CD4-positive, alpha-beta T cell treated with Interleukin-17A for 4 hours (primary cell): ENCODE data around the gene EMD.
"Not testable (repeated sequence)": the region's sequence is repeated elsewhere in the genome, so short reads cannot be mapped to it uniquely, and the experiment has no call there.

Experiments
- DNase-seq: peaks from one replicate; pipeline ENCODE4 v3.0.0-alpha.2; 2020; ENCODE audit warnings: mixed read lengths

EMD gene

DNA sequence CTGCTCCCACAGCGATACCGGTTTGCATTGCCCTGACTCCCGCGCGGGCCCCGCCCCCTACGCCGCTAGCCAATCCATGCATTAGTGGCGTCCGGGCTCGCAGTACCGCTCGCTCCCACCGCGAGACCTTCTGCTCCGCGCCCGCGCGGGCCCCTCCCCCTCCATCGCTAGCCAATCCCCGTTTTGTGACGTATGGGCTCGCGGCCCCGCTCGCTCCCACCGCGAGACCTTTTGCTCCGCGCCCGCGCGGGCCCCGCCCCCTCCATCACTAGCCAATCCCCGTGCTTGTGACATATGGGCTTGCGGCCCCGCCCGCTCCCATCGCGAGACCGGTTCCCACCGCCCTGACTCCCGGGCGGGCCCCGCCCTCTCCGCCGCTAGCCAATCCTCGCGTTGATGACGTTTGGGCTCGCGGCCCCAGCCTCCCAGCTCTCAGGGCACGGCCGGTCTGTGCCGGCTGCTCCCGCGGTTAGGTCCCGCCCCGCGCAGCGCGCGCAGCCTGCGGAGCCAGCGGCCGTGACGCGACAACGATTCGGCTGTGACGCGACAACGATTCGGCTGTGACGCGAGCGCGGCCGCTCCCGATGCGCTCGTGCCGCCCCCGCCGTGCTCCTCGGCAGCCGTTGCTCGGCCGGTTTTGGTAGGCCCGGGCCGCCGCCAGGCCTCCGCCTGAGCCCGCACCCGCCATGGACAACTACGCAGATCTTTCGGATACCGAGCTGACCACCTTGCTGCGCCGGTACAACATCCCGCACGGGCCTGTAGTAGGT, at the start of gene EMD:
EMD (plus strand) TSS at position 497 of the 770 bp plus-strand sequence; CDS start at position 687, 190 bp downstream.
- peak; percentile 97 for DNase-seq

DNA sequence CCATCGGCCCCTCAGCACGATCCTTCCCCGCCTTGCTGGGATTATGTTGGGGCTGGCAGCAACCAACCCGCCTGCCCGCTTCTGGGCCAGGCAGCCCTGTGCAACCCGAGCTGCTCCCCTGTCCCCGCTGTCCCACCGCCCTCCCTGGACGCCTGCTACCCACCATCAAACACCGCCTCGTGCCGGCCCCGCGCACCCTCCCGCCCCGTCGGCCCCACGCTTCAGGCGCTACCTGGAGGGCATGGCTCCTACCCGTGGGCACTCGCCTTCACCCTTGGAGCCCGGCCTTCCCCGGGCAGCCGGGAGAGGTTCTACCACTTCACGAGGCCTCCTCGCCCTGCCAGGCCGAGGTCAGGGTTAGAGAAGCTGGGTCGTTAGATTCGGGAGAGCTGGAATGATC, 46.5 kb upstream of the EMD start:
- no peak for DNase-seq

- DNase-seq = no peak
Measured at GRCh38 chrX:154333116-154333515, 46.0 kb upstream of the EMD start.

GRCh38 chrX:154333837-154334271, 45.2 kb upstream of the EMD start:
- no peak for DNase-seq

GRCh38 chrX:154334496-154334895, 44.6 kb upstream of the EMD start:
- no peak for DNase-seq

DNA sequence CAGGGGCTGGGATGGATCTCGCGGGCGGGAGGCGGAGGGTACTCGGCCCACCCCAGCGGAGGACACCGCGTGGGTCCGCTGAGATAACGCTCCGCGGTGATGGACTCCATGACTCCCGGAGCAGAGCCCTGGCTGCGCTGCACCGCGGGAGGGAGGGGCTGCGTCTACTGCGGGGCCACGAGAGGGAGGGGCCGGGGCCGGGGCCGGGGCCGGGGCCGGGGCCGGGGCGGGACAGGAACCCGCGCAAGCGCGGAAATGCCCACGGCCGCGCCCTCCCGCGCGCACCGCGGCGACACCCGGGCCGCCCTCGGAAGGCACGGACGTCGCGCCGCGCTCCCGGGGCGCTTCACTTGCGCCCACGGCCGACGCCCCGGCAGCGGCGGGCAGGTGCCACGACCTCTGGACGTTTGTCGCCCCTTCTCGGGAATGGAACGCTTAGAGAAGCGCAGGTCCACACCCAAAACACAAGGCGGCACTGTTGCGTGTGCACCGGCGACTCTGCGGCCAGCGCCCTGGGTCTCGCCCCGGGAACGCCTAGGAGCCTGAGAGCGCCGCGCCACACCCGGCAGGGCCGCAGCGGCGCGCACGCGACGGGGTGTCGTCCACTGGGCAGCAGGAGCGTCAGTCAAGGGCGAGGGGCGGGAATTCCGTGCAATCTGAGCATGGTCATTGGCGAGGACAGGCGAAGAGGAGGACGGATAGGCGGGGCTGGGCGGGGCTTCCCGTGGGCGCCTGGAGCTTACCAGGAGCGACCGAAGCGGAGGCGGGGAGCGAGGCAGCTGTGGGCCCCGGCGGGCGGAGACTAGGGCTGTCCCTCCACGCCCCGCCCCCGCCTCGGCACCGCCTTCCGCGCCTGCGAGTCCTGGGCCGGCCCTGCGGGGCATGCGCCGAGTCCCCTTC, 37.4 kb upstream of the EMD start:
- DNase-seq = not testable (repeated sequence)

DNA sequence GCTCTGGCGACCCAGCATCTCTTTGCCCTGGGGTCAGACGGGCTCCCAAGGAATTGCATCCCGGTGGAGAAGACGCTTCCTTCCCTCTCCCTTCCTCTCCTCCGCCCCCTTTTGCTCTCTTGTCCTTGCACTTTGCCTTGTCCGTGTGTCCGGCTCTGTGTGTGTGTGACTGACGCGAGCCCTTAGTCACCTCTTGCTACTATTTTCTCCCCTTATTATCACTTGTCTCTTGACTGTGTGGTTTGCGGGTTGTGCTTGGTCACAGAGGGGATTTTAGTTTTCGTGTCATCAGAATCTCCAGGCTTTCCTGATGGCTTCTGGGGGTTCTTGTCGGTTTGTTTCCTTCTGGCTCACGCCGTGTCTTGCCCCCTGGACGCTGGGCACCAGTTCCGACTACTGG, 36.0 kb upstream of the EMD start:
- DNase-seq = not testable (repeated sequence)

DNA sequence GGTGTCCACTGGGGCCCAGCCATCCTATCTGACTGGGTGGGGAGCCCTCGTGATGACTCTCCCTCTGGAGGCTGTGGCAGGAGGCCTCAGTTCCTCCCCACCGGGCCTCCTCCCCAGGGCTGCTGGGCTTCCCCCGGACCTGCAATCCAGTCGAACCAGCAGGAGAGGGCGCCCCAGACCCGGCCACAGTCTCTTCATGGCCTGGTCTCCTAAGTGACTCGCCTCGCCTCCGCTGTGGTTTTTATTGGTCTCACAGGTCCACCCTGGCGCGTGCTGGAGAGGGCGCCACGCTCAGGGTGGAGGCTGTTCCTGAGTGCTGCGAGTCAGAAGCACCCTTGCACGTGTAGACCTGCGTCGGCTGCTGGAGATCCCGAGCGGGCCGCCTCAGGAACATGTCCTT, 35.5 kb upstream of the EMD start:
- DNase-seq = not testable (repeated sequence)

DNA sequence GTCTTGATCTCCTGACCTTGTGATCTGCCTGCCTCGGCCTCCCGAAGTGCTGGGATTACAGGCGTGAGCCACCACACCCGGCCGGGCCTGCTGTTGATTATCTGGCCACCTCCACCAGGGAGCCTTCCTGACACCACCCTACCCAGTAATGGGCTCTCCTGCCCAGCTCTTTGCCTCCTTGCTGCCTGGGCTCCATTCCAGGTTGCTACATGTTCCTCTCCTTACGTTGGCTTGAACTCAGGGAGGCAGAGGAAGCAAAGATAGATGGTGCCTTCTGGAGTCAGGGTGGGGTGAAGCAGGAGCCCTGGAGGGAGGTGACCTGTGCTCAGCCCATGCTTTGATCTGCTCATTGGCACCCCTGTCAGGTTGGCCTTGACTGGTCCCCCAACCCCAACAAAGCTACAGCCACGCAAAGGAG, 31.0 kb upstream of the EMD start:
- DNase-seq = peak; percentile 4

GRCh38 chrX:154348646-154349358, 30.3 kb upstream of the EMD start:
- DNase-seq = peak; percentile 5

- DNase-seq = peak; percentile 10
Measured at GRCh38 chrX:154349359-154349935, 29.6 kb upstream of the EMD start.

- DNase-seq = peak; percentile 6
Measured at GRCh38 chrX:154349979-154350378, 29.1 kb upstream of the EMD start.

GRCh38 chrX:154350429-154351182, 28.5 kb upstream of the EMD start:
- DNase-seq = no peak

DNA sequence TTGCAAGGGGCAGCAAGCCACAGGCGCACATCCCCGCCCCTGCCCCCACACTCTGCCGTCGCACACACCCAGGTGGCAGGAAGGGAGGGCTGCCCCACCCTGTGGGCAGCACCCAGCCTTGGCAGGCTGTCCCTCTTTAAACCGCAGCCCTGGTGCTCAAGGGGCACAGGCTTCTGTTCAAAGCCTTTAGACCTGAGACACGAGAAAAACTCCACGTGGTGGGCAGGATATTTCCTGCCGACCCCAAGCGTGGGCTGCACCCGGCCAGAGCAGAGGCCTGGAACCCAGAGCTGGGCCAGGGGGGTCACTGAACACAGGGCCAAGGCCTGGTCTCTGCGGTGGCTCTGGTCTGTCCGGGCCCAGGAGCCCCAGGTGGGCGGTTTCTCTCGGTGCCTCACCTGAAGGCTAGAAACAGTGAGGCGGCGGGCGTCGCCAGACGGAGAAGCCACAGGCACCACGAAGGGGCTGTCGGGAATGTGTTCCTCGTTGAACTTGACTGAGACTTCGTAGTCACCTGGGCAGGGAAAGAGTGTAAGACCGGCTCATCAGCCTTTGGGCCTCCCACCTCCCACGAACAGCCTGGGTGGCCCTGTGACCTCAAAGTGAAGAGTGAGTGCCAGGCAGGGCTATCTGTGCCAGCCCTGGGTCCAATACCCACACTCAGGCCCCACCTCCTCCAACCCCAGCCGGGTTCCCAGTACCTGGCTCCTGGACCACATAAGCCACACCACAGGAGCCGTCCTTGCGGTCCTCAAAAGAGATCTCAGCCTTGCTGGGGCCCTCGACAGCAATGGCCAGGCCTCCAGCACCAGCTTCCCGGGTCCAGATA, 27.7 kb upstream of the EMD start:
- peak; percentile 59 for DNase-seq

GRCh38 chrX:154352012-154352401, 27.1 kb upstream of the EMD start:
- no peak for DNase-seq

- no peak for DNase-seq
Measured at GRCh38 chrX:154352466-154352865, 26.6 kb upstream of the EMD start.

GRCh38 chrX:154353172-154353843, 25.8 kb upstream of the EMD start:
- no peak for DNase-seq

DNA sequence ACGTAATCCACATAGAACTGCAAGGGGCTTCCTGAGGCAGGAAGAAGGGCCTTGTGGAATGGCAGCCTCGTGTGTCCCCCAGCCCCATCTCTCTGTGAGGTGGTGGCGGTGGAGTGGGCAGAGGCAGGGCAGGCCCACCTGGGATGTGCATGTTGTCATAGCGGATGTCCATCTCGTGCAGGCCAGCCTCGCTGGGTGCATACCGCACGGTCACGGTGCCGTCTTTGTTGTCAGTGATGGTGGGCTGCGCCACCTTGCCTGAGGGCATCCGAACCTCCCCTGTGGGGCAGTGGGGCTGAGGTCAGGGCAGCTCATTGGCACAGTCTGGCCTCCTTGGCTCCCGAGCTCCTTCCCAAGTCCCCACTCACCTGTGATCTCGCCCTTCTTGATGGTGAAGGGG, 25.1 kb upstream of the EMD start:
- peak; percentile 5 for DNase-seq

GRCh38 chrX:154354516-154354915, 24.6 kb upstream of the EMD start:
- no peak for DNase-seq

DNA sequence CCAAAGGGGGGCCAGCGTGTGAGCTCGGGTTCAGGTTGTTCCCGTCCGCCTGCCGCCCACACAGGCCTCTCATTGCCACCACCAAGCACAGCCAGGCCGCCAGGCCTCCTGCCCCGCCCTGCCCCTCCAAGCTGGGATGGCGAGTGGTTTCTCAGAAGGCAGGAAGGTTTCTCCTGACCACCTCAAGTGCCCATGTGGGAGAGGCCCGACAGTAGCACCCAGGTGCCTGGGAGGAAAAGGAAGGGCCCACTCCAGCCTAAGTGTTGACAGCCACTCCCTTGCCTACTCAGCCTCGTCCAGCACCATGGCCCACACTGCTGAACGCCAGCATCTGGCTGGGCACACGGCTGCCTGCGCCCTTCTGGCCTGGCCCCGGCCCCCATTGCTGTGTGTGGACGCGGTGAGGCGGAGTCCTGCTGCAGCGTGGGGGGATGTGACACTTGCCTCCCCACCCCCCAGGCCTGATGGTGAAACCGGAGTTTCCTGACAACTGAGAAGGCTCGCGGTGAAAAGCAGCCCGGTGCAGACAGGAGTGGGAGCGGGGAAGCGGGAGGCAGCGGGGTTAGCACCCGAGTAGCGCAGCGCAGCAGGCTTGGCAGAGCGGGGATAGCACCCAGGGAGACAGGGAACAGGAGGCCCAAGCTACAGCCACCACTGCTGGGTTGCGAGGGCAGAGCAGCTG, 23.9 kb upstream of the EMD start:
- DNase-seq = no peak
